Ovary (tissue), 3 donors: Measurements from ENCODE around the gene VPS26A.

Experiments
- EP300 ChIP-seq: sonication (generic); formaldehyde crosslinking; IDR thresholded peaks from one replicate; pipeline ENCODE4 v1.6.1; 2017; ENCODE audit warnings: antibody characterized with exemption
- TF ChIP-seq, protein P1 (sequence below), 3 donors: fragments of 450-650 bp in 2 of 3; fragments of 200-600 bp in 1 of 3; IDR thresholded peaks; one replicate each; pipeline versions ENCODE4 v1.5.1 to v1.8.0; 2016 to 2022; ENCODE audit warnings: antibody characterized with exemption in 3 of 3, mild to moderate bottlenecking in 1 of 3
- donor health status: DM: no; HTN: no; CAD: no.

DNA sequence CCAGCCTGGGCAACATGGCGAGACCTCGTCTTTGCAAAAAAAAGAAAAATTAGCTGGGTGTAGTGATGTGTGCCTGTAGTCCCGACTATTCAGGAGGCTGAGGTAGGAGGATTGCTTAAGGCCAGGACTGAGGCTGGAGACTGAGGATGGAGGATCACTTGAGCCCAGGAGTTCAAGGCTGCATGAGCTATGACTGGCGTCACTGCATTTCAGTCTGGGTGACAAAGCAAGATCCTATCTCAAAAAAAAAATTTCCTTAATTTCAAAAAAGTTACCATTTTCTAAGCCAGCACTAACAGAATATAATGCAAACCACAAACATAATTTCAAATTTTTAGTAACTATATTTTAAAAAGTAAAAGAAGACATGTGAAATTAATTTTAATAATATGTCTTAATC lies 49.4 kb upstream of the VPS26A start:
- TF ChIP-seq, protein P1, sequence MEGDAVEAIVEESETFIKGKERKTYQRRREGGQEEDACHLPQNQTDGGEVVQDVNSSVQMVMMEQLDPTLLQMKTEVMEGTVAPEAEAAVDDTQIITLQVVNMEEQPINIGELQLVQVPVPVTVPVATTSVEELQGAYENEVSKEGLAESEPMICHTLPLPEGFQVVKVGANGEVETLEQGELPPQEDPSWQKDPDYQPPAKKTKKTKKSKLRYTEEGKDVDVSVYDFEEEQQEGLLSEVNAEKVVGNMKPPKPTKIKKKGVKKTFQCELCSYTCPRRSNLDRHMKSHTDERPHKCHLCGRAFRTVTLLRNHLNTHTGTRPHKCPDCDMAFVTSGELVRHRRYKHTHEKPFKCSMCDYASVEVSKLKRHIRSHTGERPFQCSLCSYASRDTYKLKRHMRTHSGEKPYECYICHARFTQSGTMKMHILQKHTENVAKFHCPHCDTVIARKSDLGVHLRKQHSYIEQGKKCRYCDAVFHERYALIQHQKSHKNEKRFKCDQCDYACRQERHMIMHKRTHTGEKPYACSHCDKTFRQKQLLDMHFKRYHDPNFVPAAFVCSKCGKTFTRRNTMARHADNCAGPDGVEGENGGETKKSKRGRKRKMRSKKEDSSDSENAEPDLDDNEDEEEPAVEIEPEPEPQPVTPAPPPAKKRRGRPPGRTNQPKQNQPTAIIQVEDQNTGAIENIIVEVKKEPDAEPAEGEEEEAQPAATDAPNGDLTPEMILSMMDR (IDR thresholded peaks at IDR 0.05), result no peak
- TF ChIP-seq EP300, result no peak
